H9 (cell line): ENCODE measurements around the gene PLEKHA5. TPM values are rescaled to one million over a fixed set of nuclear protein-coding genes. Genes with fewer than 3 reads are reported as not detected.

Experiments used
- DNase-seq: peaks from one replicate; pipeline ENCODE4 v3.0.0-alpha.2; 2017
- H2AFZ ChIP-seq: one replicate; pipeline ENCODE4 v1.6.1; 2013; ENCODE audit warnings: mild to moderate bottlenecking, low read length, control low read depth, moderate library complexity
- H2AK5ac ChIP-seq: 2 replicates; pipeline ENCODE4 v1.6.1; 2013; ENCODE audit warnings: low read length, control low read depth, mixed read lengths; ENCODE audit not compliant: insufficient read length
- H2BK120ac ChIP-seq: one replicate; pipeline ENCODE4 v1.6.1; 2013; ENCODE audit warnings: low read depth, mild to moderate bottlenecking, low read length, control low read depth, inconsistent platforms; ENCODE audit not compliant: poor library complexity, severe bottlenecking
- H2BK12ac ChIP-seq: 2 replicates; pipeline ENCODE4 v1.6.1; 2013; ENCODE audit warnings: low read length, control low read depth, mixed read lengths, low read depth; ENCODE audit not compliant: insufficient read length
- H2BK15ac ChIP-seq: 2 replicates; pipeline ENCODE4 v1.6.1; 2013; ENCODE audit warnings: low read depth, low read length, control low read depth
- H2BK20ac ChIP-seq: one replicate; pipeline ENCODE4 v1.6.1; 2013; ENCODE audit warnings: low read depth, mild to moderate bottlenecking, low read length, control low read depth, inconsistent platforms; ENCODE audit not compliant: poor library complexity, severe bottlenecking
- H2BK5ac ChIP-seq: 2 replicates; pipeline ENCODE4 v1.6.1; 2013; ENCODE audit warnings: low read length, control low read depth, mixed read lengths; ENCODE audit not compliant: insufficient read length
- H3K14ac ChIP-seq: 2 replicates; pipeline ENCODE4 v1.6.1; 2013; ENCODE audit warnings: low read length, control low read depth; ENCODE audit not compliant: insufficient read depth
- H3K18ac ChIP-seq: 2 replicates; pipeline ENCODE4 v1.6.1; 2013; ENCODE audit warnings: low read depth, mild to moderate bottlenecking, mixed read lengths, low read length, control low read depth; ENCODE audit not compliant: insufficient read length
- H3K23ac ChIP-seq: 2 replicates; pipeline ENCODE4 v1.6.1; 2013; ENCODE audit warnings: low read length, control low read depth, mixed read lengths, low read depth; ENCODE audit not compliant: insufficient read length
- H3K23me2 ChIP-seq: 2 replicates; pipeline ENCODE4 v1.6.1; 2013; ENCODE audit warnings: low read depth, mild to moderate bottlenecking, mixed read lengths, low read length, control low read depth; ENCODE audit not compliant: insufficient read length, poor library complexity, severe bottlenecking
- H3K27ac ChIP-seq: 2 replicates; pipeline ENCODE4 v1.5.1; 2013; ENCODE audit warnings: low read length, control low read depth, mixed read lengths, low read depth; ENCODE audit not compliant: insufficient read length
- H3K27me3 ChIP-seq: 2 replicates; pipeline ENCODE4 v1.6.1; 2013; ENCODE audit warnings: low read length, control low read depth, inconsistent platforms; ENCODE audit not compliant: insufficient read depth
- H3K4ac ChIP-seq: 2 replicates; pipeline ENCODE4 v1.6.1; 2013; ENCODE audit warnings: low read depth, mild to moderate bottlenecking, control low read depth, inconsistent platforms, low read length, moderate library complexity
- H3K4me1 ChIP-seq: 2 replicates; pipeline ENCODE4 v1.6.1; 2013; ENCODE audit warnings: low read length, control low read depth, inconsistent platforms; ENCODE audit not compliant: insufficient read depth
- H3K4me2 ChIP-seq: 2 replicates; pipeline ENCODE4 v1.6.1; 2013; ENCODE audit warnings: low read length, control low read depth, mixed read lengths; ENCODE audit not compliant: insufficient read length, insufficient read depth
- H3K56ac ChIP-seq: 2 replicates; pipeline ENCODE4 v1.6.1; 2013; ENCODE audit warnings: low read depth, mild to moderate bottlenecking, mixed read lengths, low read length, control low read depth; ENCODE audit not compliant: insufficient read length
- H3K79me1 ChIP-seq: 2 replicates; pipeline ENCODE4 v1.6.1; 2013; ENCODE audit warnings: low read depth, mild to moderate bottlenecking, moderate library complexity, low read length, control low read depth, inconsistent platforms; ENCODE audit not compliant: insufficient read depth, poor library complexity, severe bottlenecking
- H3K79me2 ChIP-seq: 2 replicates; pipeline ENCODE4 v1.6.1; 2013; ENCODE audit warnings: low read length, control low read depth, inconsistent platforms; ENCODE audit not compliant: insufficient read depth
- H3K9ac ChIP-seq: 2 replicates; pipeline ENCODE4 v1.6.1; 2013; ENCODE audit warnings: low read length, control low read depth, mixed read lengths; ENCODE audit not compliant: insufficient read length; ENCODE audit errors: extremely low read depth
- H3K9me3 ChIP-seq: one replicate; pipeline ENCODE4 v1.6.1; 2013; ENCODE audit warnings: low read depth, low read length, inconsistent platforms; ENCODE audit not compliant: control insufficient read depth
- H3T11ph ChIP-seq: one replicate; pipeline ENCODE4 v1.6.1; 2013; ENCODE audit warnings: mild to moderate bottlenecking, low read length, control low read depth, inconsistent platforms
- H4K20me1 ChIP-seq: one replicate; pipeline ENCODE4 v1.6.1; 2013; ENCODE audit not compliant: control insufficient read depth, insufficient read length, insufficient read depth
- H4K5ac ChIP-seq: 2 replicates; pipeline ENCODE4 v1.6.1; 2013; ENCODE audit warnings: low read depth, mild to moderate bottlenecking, mixed read lengths, low read length, control low read depth; ENCODE audit not compliant: insufficient read length
- H4K8ac ChIP-seq: replicated peaks from 2 replicates; pipeline ENCODE4 v1.6.1; 2013; ENCODE audit warnings: low read length, control low read depth, mixed read lengths, low read depth; ENCODE audit not compliant: insufficient read length
- H4K91ac ChIP-seq: 2 replicates; pipeline ENCODE4 v1.6.1; 2013; ENCODE audit warnings: low read depth, mild to moderate bottlenecking, moderate library complexity, mixed read lengths, low read length, control low read depth; ENCODE audit not compliant: insufficient read length
- H3K27ac Mint-ChIP-seq, 3 experiments: 2 replicates in 2 of 3; 3 replicates in 1 of 3; pipeline ENCODE4 v1.8.0; 2020 to 2021; ENCODE audit warnings: mixed read lengths in 3 of 3, mild to moderate bottlenecking in 1 of 3, moderate library complexity in 1 of 3
- H3K27me3 Mint-ChIP-seq: 2 replicates; pipeline ENCODE4 v1.8.0; 2021; ENCODE audit warnings: low read depth, mild to moderate bottlenecking, moderate library complexity, mixed read lengths
- H3K36me3 Mint-ChIP-seq, 3 experiments: 2 replicates in 2 of 3; 3 replicates in 1 of 3; pipeline ENCODE4 v1.8.0; 2020 to 2021; ENCODE audit warnings: low read depth in 3 of 3, mixed read lengths in 3 of 3; ENCODE audit not compliant: insufficient read depth in 1 of 3
- H3K4me1 Mint-ChIP-seq, 2 experiments: 2 replicates each; pipeline ENCODE4 v1.8.0; 2020; ENCODE audit warnings: mixed read lengths in 2 of 2
- H3K4me3 Mint-ChIP-seq, 2 experiments: 2 replicates in 1 of 2; 3 replicates in 1 of 2; pipeline ENCODE4 v1.8.0; 2020 to 2021; ENCODE audit warnings: mild to moderate bottlenecking in 2 of 2, mixed read lengths in 2 of 2, moderate library complexity in 1 of 2
- H3K9me3 Mint-ChIP-seq, 2 experiments: 2 replicates in 1 of 2; 3 replicates in 1 of 2; pipeline ENCODE4 v1.8.0; 2020; ENCODE audit warnings: mild to moderate bottlenecking in 2 of 2, mixed read lengths in 2 of 2, moderate library complexity in 1 of 2
- WGBS: extraction: QIAGEN DNeasy Blood & Tissue Kit; methylation state at CpG from one replicate; pipeline ENCODE4 v1.1.7; 2013; ENCODE audit warnings: missing lambda C conversion rate, low lambda C conversion rate, mixed read lengths; ENCODE audit not compliant: insufficient read length; ENCODE audit errors: extremely low coverage; 5-methylcytosine and 5-hydroxymethylcytosine counted together
- total RNA-seq: library from RNA; stranded (reverse); gene quantifications from 2 replicates; pipeline ENCODE4 v1.2.1, GENCODE V29; 2021
- TF ChIP-seq, protein P1 (sequence below): fragments of 200-600 bp; sonication (generic); conservative IDR thresholded peaks from 3 replicates; pipeline ENCODE4 v1.8.0; 2021; ENCODE audit warnings: antibody characterized with exemption, mild to moderate bottlenecking

The PLEKHA5 gene
- total RNA-seq, 1 experiment from 2014 or later, result 86.7 TPM

DNA sequence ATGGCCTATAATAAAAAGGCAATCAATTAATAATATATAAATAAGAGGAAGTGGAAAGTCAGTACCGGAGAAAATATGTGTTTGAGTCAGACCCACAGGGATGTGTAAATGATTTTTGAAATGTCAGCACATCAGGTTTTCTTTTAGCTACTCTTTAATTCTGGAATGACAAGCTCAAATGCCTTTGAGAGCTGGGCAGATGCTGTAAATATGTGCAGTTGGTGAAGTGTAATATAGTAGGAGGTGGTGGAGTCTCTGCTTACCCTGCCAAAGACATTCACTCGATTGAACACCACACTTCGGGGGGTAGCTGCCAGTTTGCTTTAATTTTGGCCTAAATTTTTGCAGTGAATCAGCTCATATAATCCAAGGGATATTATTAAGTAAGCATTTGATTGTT lies 93.0 kb downstream of the PLEKHA5 start:
- Mint-ChIP-seq H3K27ac (peak overlapping the region in 1 of 3 experiments; percentile 82; a peak in 3 of 7 replicates), H3K4me1 (peaks cover 41 to 47% of the 10 kb centered on the region in 2 experiments), H3K4me3 (no peak overlapping the region), H3K36me3 (peaks cover 0 to 6% (median 5%) of the 10 kb centered on the region in 3 experiments; a peak in 1 of 7 replicates), H3K9me3 (0 out of 5 replicates have a peak, but pooled peaks cover 0 to 2% of the 10 kb centered on the region in 2 experiments), H3K27me3 (no peaks in the 10 kb centered on the region)
- no CpG with 5 or more reads among the region's 3 CpGs for WGBS
- TF ChIP-seq, protein P1, sequence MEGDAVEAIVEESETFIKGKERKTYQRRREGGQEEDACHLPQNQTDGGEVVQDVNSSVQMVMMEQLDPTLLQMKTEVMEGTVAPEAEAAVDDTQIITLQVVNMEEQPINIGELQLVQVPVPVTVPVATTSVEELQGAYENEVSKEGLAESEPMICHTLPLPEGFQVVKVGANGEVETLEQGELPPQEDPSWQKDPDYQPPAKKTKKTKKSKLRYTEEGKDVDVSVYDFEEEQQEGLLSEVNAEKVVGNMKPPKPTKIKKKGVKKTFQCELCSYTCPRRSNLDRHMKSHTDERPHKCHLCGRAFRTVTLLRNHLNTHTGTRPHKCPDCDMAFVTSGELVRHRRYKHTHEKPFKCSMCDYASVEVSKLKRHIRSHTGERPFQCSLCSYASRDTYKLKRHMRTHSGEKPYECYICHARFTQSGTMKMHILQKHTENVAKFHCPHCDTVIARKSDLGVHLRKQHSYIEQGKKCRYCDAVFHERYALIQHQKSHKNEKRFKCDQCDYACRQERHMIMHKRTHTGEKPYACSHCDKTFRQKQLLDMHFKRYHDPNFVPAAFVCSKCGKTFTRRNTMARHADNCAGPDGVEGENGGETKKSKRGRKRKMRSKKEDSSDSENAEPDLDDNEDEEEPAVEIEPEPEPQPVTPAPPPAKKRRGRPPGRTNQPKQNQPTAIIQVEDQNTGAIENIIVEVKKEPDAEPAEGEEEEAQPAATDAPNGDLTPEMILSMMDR, result no peak
- no peaks in the 10 kb centered on the region for H3K27me3 ChIP-seq
- no peak overlapping the region for H4K91ac ChIP-seq
- no peaks in the 10 kb centered on the region for H3K9me3 ChIP-seq
- no peak overlapping the region for H3K27ac ChIP-seq
- H3K79me2 ChIP-seq, result 0 out of 2 replicates have a peak, but pooled peaks cover 8% of the 10 kb centered on the region
- no peak overlapping the region for H2BK120ac ChIP-seq
- no peak overlapping the region for H2AK5ac ChIP-seq
- H3K14ac ChIP-seq, result no peak overlapping the region
- H2BK5ac ChIP-seq, result no peak overlapping the region
- H2BK15ac ChIP-seq, result no peak overlapping the region
- no peak overlapping the region for H3K23ac ChIP-seq
- DNase-seq, result no peak
- H2BK12ac ChIP-seq, result no peak overlapping the region
- H3K56ac ChIP-seq, result no peak overlapping the region
- H4K8ac ChIP-seq, result no peak overlapping the region
- no peaks in the 10 kb centered on the region for H3K79me1 ChIP-seq
- no peaks in the 10 kb centered on the region for H4K20me1 ChIP-seq
- H3K4me1 ChIP-seq, result no peaks in the 10 kb centered on the region
- no peak overlapping the region for H2AFZ ChIP-seq
- H3K4me2 ChIP-seq, result no peak overlapping the region
- no peak overlapping the region for H3K9ac ChIP-seq
- no peak overlapping the region for H2BK20ac ChIP-seq
- H3T11ph ChIP-seq, result no peak overlapping the region
- no peaks in the 10 kb centered on the region for H3K23me2 ChIP-seq
- H4K5ac ChIP-seq, result no peak overlapping the region
- no peak overlapping the region for H3K18ac ChIP-seq
- no peak overlapping the region for H3K4ac ChIP-seq
